Testis (tissue), 2 donors: Measurements from ENCODE around the gene CCDC158.

Experiments
- CTCF ChIP-seq, 3 experiments: fragments of 450-650 bp in 2 of 3; fragments of 200-600 bp in 1 of 3; sonication (generic) in 1 of 3; IDR thresholded peaks; one replicate each; pipeline ENCODE4 v1.5.1; 2016 to 2019; ENCODE audit warnings: antibody characterized with exemption in 3 of 3, mild to moderate bottlenecking in 2 of 3, moderate library complexity in 1 of 3
- POLR2A ChIP-seq: fragments of 450-650 bp; IDR thresholded peaks from one replicate; pipeline ENCODE4 v1.6.1; 2017; ENCODE audit warnings: antibody characterized with exemption, mild to moderate bottlenecking, moderate library complexity

- TF ChIP-seq CTCF (IDR thresholded peaks at IDR 0.05) (no peak), POLR2A (no peak)
Observed at GRCh38 chr4:76293772-76294171, 127.2 kb downstream of the CCDC158 start.
